KMS-11 (cell line): ENCODE data around the gene TK1.

Source experiments
- H2AFZ ChIP-seq: fragments of 200-600 bp; sonication (generic); 2 replicates; pipeline ENCODE4 v1.6.1; 2016; ENCODE audit warnings: antibody characterized with exemption, mixed run types, low read depth
- H3K27ac ChIP-seq: fragments of 200-600 bp; sonication (generic); 2 replicates; pipeline ENCODE4 v1.6.1; 2016; ENCODE audit warnings: mild to moderate bottlenecking, mixed run types
- H3K27me3 ChIP-seq: fragments of 200-600 bp; sonication (generic); 2 replicates; pipeline ENCODE4 v1.6.1; 2017; ENCODE audit warnings: mild to moderate bottlenecking, low read depth, mixed run types, moderate library complexity; ENCODE audit not compliant: insufficient read depth
- H3K36me3 ChIP-seq: fragments of 200-600 bp; sonication (generic); 2 replicates; pipeline ENCODE4 v1.6.1; 2017; ENCODE audit warnings: mild to moderate bottlenecking, mixed run types; ENCODE audit not compliant: insufficient read depth
- H3K4me1 ChIP-seq: fragments of 200-600 bp; sonication (generic); 2 replicates; pipeline ENCODE4 v1.6.1; 2016; ENCODE audit warnings: mild to moderate bottlenecking, low read depth, mixed run types; ENCODE audit not compliant: poor library complexity, severe bottlenecking
- H3K4me2 ChIP-seq: fragments of 200-600 bp; sonication (generic); 2 replicates; pipeline ENCODE4 v1.7.0; 2016; ENCODE audit warnings: mild to moderate bottlenecking, mixed run types
- H3K4me3 ChIP-seq: fragments of 200-600 bp; sonication (generic); IDR thresholded peaks from 2 replicates; pipeline ENCODE4 v1.6.1; 2017; ENCODE audit warnings: low read depth, low read length, mixed read lengths; ENCODE audit not compliant: insufficient read depth
- H3K79me2 ChIP-seq: fragments of 200-600 bp; sonication (generic); 2 replicates; pipeline ENCODE4 v1.6.1; 2016; ENCODE audit warnings: low read depth, mixed run types; ENCODE audit not compliant: insufficient read depth
- H3K9ac ChIP-seq: fragments of 200-600 bp; sonication (generic); 2 replicates; pipeline ENCODE4 v1.6.1; 2016; ENCODE audit warnings: mild to moderate bottlenecking, mixed run types
- H4K20me1 ChIP-seq: fragments of 200-600 bp; sonication (generic); 2 replicates; pipeline ENCODE4 v1.6.1; 2016; ENCODE audit warnings: mild to moderate bottlenecking, mixed run types; ENCODE audit not compliant: insufficient read depth
- CTCF ChIP-seq: fragments of 200-600 bp; sonication (generic); conservative IDR thresholded peaks from 2 replicates; pipeline ENCODE4 v1.6.1; 2017; ENCODE audit warnings: low read depth, mild to moderate bottlenecking, antibody characterized with exemption, low read length, moderate library complexity, mixed read lengths

The TK1 gene

GRCh38 chr17:78151514-78152008, 35.3 kb downstream of the TK1 start:
- no peak for TF ChIP-seq CTCF
- Histone ChIP-seq H3K36me3 (no peaks in the 10 kb centered on the region), H4K20me1 (no peaks in the 10 kb centered on the region), H3K79me2 (no peaks in the 10 kb centered on the region), H2AFZ (no peak overlapping the region), H3K4me1 (peaks cover 72% of the 10 kb centered on the region), H3K4me3 (no peak overlapping the region), H3K9ac (no peak overlapping the region), H3K27ac (no peak overlapping the region), H3K27me3 (no peaks in the 10 kb centered on the region), H3K4me2 (no peak overlapping the region)

- Histone ChIP-seq H3K4me3 (no peak overlapping the region), H2AFZ (no peak overlapping the region), H3K79me2 (no peaks in the 10 kb centered on the region), H3K4me1 (peaks cover 71% of the 10 kb centered on the region), H3K27ac (no peak overlapping the region), H3K27me3 (no peaks in the 10 kb centered on the region), H3K36me3 (no peaks in the 10 kb centered on the region), H3K4me2 (no peak overlapping the region), H3K9ac (no peak overlapping the region), H4K20me1 (no peaks in the 10 kb centered on the region)
- no peak for TF ChIP-seq CTCF
Measured at GRCh38 chr17:78148286-78149016, 38.4 kb downstream of the TK1 start.

GRCh38 chr17:78147315-78147998, 39.4 kb downstream of the TK1 start:
- no peak overlapping the region; the same call in 1 of the 2 replicates for H2AFZ ChIP-seq
- no peaks in the 10 kb centered on the region for H3K79me2 ChIP-seq
- no peaks in the 10 kb centered on the region for H3K27me3 ChIP-seq
- H3K36me3 ChIP-seq: no peaks in the 10 kb centered on the region
- TF ChIP-seq CTCF: no peak
- no peak overlapping the region for H3K9ac ChIP-seq
- no peak overlapping the region for H3K4me2 ChIP-seq
- H3K4me3 ChIP-seq: no peak overlapping the region
- H3K27ac ChIP-seq: no peak overlapping the region
- no peaks in the 10 kb centered on the region for H4K20me1 ChIP-seq
- peaks cover 71% of the 10 kb centered on the region for H3K4me1 ChIP-seq

- Histone ChIP-seq H3K27me3 (no peaks in the 10 kb centered on the region), H2AFZ (no peak overlapping the region), H3K4me3 (no peak overlapping the region), H3K4me1 (peaks cover 71% of the 10 kb centered on the region), H4K20me1 (no peaks in the 10 kb centered on the region), H3K9ac (no peak overlapping the region), H3K79me2 (no peaks in the 10 kb centered on the region), H3K4me2 (no peak overlapping the region), H3K27ac (no peak overlapping the region), H3K36me3 (no peaks in the 10 kb centered on the region)
- no peak for TF ChIP-seq CTCF
Measured at GRCh38 chr17:78146881-78147280, 40.0 kb downstream of the TK1 start.
